ENCODE data around the gene CFAP69. TPM values are rescaled to one million over a fixed set of nuclear protein-coding genes. Genes with fewer than 3 reads are reported as not detected.

CFAP69 gene
- total RNA-seq, 1 experiment from 2014 or later, result 0.68 TPM

Other genes with a start within 250 kb of the CFAP69 start
- 0.71 TPM in 1 of 2 replicates, not detected in the other for gene STEAP1, start 90.7 kb upstream of the CFAP69 start, total RNA-seq (2014; rRNA removed; shearing (Covaris generic); ENCODE audit: low replicate concordance)
- gene STEAP2, start 33.4 kb upstream of the CFAP69 start, total RNA-seq (2014; rRNA removed; shearing (Covaris generic); ENCODE audit: low replicate concordance), result 2.3 and 7.8 TPM in 2 replicates
- not detected in 2 replicates for gene FAM237B, start 76.1 kb downstream of the CFAP69 start, total RNA-seq (2014; rRNA removed; shearing (Covaris generic); ENCODE audit: low replicate concordance)
- 9.3 and 30.8 TPM in 2 replicates for gene GTPBP10, start 101.5 kb downstream of the CFAP69 start, total RNA-seq (2014; rRNA removed; shearing (Covaris generic); ENCODE audit: low replicate concordance)
- 6.3 and 15.3 TPM in 2 replicates for gene CLDN12, start 158.3 kb downstream of the CFAP69 start, total RNA-seq (2014; rRNA removed; shearing (Covaris generic); ENCODE audit: low replicate concordance)
- not detected in 2 replicates for gene PTTG1IP2, start 224.5 kb downstream of the CFAP69 start, total RNA-seq (2014; rRNA removed; shearing (Covaris generic); ENCODE audit: low replicate concordance)